Panc1 (cell line): ENCODE measurements around the gene SMARCA2. TPM values are rescaled to one million over a fixed set of nuclear protein-coding genes. Genes with fewer than 3 reads are reported as not detected.

Source experiments
- ATAC-seq: fragments of 200-7000 bp; cut with Tn5 transposase; 2 replicates; pipeline ENCODE4 v1.9.1; 2020; ENCODE audit warnings: mild to moderate bottlenecking, moderate library complexity
- BruUV-seq: library from RNA; stranded (reverse); fragments of 400-500 nt; replicated peaks from 2 replicates; lab custom pipeline; 2021; lab: Mats Ljungman, UMichigan
- CTCF ChIA-PET: fragments of 300-600 bp; sonication (Branson Sonifier 250); formaldehyde crosslinking; loops from one replicate; lab custom pipeline; 2022; ENCODE audit warnings: antibody characterized with exemption; lab: Charles Lee
- POLR2A ChIA-PET: fragments of 300-600 bp; sonication (Branson Sonifier 250); formaldehyde crosslinking; loops from one replicate; lab custom pipeline; 2022; ENCODE audit warnings: antibody characterized with exemption; lab: Charles Lee
- DNase-seq: peaks from one replicate; pipeline ENCODE4 v3.0.0-alpha.2; 2010; ENCODE audit warnings: low read depth, low spot score
- H3K27ac ChIP-seq: 2 replicates; pipeline ENCODE4 v1.5.1; 2011; ENCODE audit warnings: mild to moderate bottlenecking, low read length, inconsistent platforms
- H3K27me3 ChIP-seq: fragments of 200-500 bp; sonication (Bioruptor generic); 2 replicates; pipeline ENCODE4 v1.6.0; 2014; ENCODE audit warnings: low read length, inconsistent platforms; ENCODE audit not compliant: control insufficient read depth, insufficient read depth
- H3K36me3 ChIP-seq: fragments of 200-500 bp; sonication (Bioruptor generic); 2 replicates; pipeline ENCODE4 v1.5.1; 2014; ENCODE audit warnings: inconsistent platforms, mild to moderate bottlenecking, low read length, moderate library complexity; ENCODE audit not compliant: control insufficient read depth, insufficient read depth
- H3K4me1 ChIP-seq: 2 replicates; pipeline ENCODE4 v1.5.1; 2011; ENCODE audit warnings: inconsistent platforms, mild to moderate bottlenecking, low read length, moderate library complexity; ENCODE audit not compliant: control insufficient read depth, insufficient read depth
- H3K4me3 ChIP-seq, 2 experiments: 2 replicates each; pipeline ENCODE4 v1.5.1; 2011 to 2012; ENCODE audit warnings: low read depth in 2 of 2, low read length in 2 of 2, mild to moderate bottlenecking in 2 of 2, inconsistent platforms in 1 of 2, moderate library complexity in 1 of 2
- H3K9me3 ChIP-seq: fragments of 200-500 bp; sonication (Bioruptor generic); 2 replicates; pipeline ENCODE4 v1.5.1; 2014; ENCODE audit warnings: low read depth, mild to moderate bottlenecking, inconsistent platforms, low read length, moderate library complexity; ENCODE audit not compliant: control insufficient read depth, insufficient read depth
- POLR2AphosphoS5 ChIP-seq: IDR thresholded peaks from 2 replicates; pipeline ENCODE4 v1.6.1; 2012; ENCODE audit warnings: mild to moderate bottlenecking, low read depth, low read length, moderate library complexity
- SIN3A ChIP-seq: IDR thresholded peaks from 2 replicates; pipeline ENCODE4 v1.6.1; 2012; ENCODE audit warnings: low read depth, mild to moderate bottlenecking, low read length, moderate library complexity, borderline replicate concordance; ENCODE audit not compliant: insufficient read depth
- TCF7L2 ChIP-seq: IDR thresholded peaks from 2 replicates; pipeline ENCODE4 v1.6.1; 2011; ENCODE audit warnings: mild to moderate bottlenecking, low read depth, low read length, inconsistent platforms
- in situ Hi-C: cut with HindIII; loops from 2 replicates; pipeline ENCODE4 v1.10.0; 2016; ENCODE audit warnings: low sequenced_read_pairs, low pct_unique_long_range_greater_than_20kb
- intact Hi-C: fragments of 100-400 bp; cut with micrococcal nuclease; formaldehyde crosslinking; loops from one replicate; pipeline ENCODE4 v1.10.0; 2022; ENCODE audit not compliant: unreplicated experiment
- total RNA-seq: library from RNA; stranded (reverse); gene quantifications from one replicate; pipeline ENCODE4 v1.2.1, GENCODE V29; 2021; ENCODE audit not compliant: unreplicated experiment
- TF ChIP-seq, protein P1 (sequence below): fragments of 450-650 bp; IDR thresholded peaks from 2 replicates; pipeline ENCODE4 v1.5.1; 2017; ENCODE audit warnings: mild to moderate bottlenecking
- TF ChIP-seq, protein P2 (sequence below), 2 experiments: IDR thresholded peaks; 2 replicates each; pipeline ENCODE4 v1.6.1; 2011 to 2012; ENCODE audit warnings: low read depth in 2 of 2, control low read depth in 1 of 2, low read length in 1 of 2, mild to moderate bottlenecking in 1 of 2, moderate library complexity in 1 of 2; ENCODE audit not compliant: insufficient read depth in 1 of 2

SMARCA2 gene
- total RNA-seq, 1 experiment from 2014 or later: 13.3 TPM

DNA sequence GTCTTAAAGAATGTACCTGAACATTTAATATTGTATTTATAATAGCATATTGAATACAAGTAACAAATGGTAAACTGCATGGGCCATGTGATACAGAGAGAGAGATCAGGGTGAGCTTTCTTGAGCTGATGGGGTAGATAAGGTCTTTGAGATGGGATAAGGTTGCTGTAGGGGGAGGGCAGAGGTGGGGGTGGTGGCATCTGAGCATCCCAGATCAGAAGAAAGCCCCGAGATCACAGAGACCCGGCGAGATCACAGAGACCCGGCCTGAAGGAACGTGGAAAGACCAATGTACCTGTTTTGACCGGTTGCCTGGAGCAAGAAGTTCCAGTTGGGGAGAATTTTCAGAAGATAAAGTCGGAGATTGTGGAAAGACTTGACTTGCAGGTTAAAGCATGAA is 6.6 kb downstream of the SMARCA2 start:
- CTCF ChIA-PET: no interaction called here
- TF ChIP-seq, protein P1, sequence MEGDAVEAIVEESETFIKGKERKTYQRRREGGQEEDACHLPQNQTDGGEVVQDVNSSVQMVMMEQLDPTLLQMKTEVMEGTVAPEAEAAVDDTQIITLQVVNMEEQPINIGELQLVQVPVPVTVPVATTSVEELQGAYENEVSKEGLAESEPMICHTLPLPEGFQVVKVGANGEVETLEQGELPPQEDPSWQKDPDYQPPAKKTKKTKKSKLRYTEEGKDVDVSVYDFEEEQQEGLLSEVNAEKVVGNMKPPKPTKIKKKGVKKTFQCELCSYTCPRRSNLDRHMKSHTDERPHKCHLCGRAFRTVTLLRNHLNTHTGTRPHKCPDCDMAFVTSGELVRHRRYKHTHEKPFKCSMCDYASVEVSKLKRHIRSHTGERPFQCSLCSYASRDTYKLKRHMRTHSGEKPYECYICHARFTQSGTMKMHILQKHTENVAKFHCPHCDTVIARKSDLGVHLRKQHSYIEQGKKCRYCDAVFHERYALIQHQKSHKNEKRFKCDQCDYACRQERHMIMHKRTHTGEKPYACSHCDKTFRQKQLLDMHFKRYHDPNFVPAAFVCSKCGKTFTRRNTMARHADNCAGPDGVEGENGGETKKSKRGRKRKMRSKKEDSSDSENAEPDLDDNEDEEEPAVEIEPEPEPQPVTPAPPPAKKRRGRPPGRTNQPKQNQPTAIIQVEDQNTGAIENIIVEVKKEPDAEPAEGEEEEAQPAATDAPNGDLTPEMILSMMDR: no peak
- TF ChIP-seq SIN3A: no peak
- no peak for TF ChIP-seq POLR2AphosphoS5
- TF ChIP-seq, protein P2, sequence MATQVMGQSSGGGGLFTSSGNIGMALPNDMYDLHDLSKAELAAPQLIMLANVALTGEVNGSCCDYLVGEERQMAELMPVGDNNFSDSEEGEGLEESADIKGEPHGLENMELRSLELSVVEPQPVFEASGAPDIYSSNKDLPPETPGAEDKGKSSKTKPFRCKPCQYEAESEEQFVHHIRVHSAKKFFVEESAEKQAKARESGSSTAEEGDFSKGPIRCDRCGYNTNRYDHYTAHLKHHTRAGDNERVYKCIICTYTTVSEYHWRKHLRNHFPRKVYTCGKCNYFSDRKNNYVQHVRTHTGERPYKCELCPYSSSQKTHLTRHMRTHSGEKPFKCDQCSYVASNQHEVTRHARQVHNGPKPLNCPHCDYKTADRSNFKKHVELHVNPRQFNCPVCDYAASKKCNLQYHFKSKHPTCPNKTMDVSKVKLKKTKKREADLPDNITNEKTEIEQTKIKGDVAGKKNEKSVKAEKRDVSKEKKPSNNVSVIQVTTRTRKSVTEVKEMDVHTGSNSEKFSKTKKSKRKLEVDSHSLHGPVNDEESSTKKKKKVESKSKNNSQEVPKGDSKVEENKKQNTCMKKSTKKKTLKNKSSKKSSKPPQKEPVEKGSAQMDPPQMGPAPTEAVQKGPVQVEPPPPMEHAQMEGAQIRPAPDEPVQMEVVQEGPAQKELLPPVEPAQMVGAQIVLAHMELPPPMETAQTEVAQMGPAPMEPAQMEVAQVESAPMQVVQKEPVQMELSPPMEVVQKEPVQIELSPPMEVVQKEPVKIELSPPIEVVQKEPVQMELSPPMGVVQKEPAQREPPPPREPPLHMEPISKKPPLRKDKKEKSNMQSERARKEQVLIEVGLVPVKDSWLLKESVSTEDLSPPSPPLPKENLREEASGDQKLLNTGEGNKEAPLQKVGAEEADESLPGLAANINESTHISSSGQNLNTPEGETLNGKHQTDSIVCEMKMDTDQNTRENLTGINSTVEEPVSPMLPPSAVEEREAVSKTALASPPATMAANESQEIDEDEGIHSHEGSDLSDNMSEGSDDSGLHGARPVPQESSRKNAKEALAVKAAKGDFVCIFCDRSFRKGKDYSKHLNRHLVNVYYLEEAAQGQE (IDR thresholded peaks at IDR 0.05; ENCODE audit: insufficient read depth in 1 of 2, low read depth in 2 of 2, low read length in 1 of 2): no peak
- no peak for TF ChIP-seq TCF7L2
- ATAC-seq (no peak), DNase-seq (no peak)
- Histone ChIP-seq H3K9me3 (no peaks in the 10 kb centered on the region), H3K36me3 (no peaks in the 10 kb centered on the region), H3K27me3 (no peaks in the 10 kb centered on the region), H3K27ac (no peak overlapping the region), H3K4me1 (no peaks in the 10 kb centered on the region), H3K4me3 (no peak overlapping the region)
- POLR2A ChIA-PET: no interaction called here
- no TSS peak for BruUV-seq
- intact Hi-C loops: no loop called here
- in situ Hi-C loops: no loop called here

DNA sequence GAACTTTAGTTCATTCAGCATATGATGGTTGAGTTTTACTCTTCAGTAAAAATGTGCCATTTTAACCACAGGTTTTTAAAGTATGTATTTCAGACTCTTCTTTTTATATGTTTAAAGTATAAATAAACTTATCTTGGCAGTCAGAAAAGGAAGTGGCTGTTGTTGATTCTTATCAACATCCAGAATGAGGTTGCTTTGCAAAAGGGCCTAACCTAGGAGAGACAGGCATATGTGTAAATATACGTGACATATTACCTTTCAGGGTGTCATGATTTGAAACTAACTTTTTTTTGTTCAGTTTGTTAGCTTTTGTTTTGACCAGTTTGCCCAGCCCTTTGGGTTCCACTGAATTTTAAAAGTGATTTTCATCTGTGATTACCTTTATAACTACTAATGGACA is 7.4 kb downstream of the SMARCA2 start:
- H3K9me3 ChIP-seq: no peaks in the 10 kb centered on the region
- ChIA-PET POLR2A (no interaction called here), CTCF (no interaction called here)
- ATAC-seq: no peak
- no peak overlapping the region for H3K4me3 ChIP-seq
- DNase-seq: no peak
- H3K36me3 ChIP-seq: no peaks in the 10 kb centered on the region
- H3K27ac ChIP-seq: no peak overlapping the region
- intact Hi-C loops (no loop called here), in situ Hi-C loops (no loop called here)
- no peaks in the 10 kb centered on the region for H3K27me3 ChIP-seq
- no peaks in the 10 kb centered on the region for H3K4me1 ChIP-seq
- BruUV-seq: no TSS peak
- TF ChIP-seq TCF7L2: no peak
- TF ChIP-seq, protein P2 (IDR thresholded peaks at IDR 0.05; ENCODE audit: insufficient read depth in 1 of 2, low read depth in 2 of 2, low read length in 1 of 2): no peak
- TF ChIP-seq, protein P1: no peak
- no peak for TF ChIP-seq POLR2AphosphoS5
- TF ChIP-seq SIN3A: no peak
